ENCODE measurements around the gene XIRP2.
A peak's percentile ranks its signal among the peaks of the same experiment; 100 is the strongest.
"Not testable (repeated sequence)": the region's sequence is repeated elsewhere in the genome, so short reads cannot be mapped to it uniquely, and the experiment has no call there.

XIRP2 gene

DNA sequence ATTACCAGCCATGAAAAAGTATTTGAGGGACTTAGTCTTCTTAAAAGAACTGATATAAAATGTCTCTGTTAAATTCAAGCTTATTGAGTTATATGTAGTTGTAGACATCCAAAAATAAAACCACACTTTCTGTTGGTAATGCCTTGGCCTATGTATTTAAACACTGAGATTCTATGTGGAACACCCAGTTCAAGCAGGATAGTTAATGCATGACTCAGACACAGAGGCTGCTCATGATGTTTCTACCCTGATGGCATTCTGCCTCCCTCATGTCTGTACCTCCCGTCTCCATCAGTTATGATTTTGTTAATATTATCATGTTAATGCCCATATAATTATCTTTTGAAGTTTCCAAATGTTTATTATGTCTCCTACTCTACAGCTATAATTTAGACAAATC is 164.5 kb downstream of the XIRP2 start:
- peak; percentile 69 for DNase-seq
- Histone ChIP-seq H3K27ac (no peak overlapping the region), H3K27me3 (replicated peaks) (no peaks in the 10 kb centered on the region), H3K36me3 (replicated peaks) (no peaks in the 10 kb centered on the region), H3K4me3 (ENCODE audit: low read depth, low read length) (no peak overlapping the region)
- in situ Hi-C loops (cut with HindIII; ENCODE audit: low pct_ligation_motif_present, low sequenced_read_pairs) = no loop called here
- TF ChIP-seq, protein P1, sequence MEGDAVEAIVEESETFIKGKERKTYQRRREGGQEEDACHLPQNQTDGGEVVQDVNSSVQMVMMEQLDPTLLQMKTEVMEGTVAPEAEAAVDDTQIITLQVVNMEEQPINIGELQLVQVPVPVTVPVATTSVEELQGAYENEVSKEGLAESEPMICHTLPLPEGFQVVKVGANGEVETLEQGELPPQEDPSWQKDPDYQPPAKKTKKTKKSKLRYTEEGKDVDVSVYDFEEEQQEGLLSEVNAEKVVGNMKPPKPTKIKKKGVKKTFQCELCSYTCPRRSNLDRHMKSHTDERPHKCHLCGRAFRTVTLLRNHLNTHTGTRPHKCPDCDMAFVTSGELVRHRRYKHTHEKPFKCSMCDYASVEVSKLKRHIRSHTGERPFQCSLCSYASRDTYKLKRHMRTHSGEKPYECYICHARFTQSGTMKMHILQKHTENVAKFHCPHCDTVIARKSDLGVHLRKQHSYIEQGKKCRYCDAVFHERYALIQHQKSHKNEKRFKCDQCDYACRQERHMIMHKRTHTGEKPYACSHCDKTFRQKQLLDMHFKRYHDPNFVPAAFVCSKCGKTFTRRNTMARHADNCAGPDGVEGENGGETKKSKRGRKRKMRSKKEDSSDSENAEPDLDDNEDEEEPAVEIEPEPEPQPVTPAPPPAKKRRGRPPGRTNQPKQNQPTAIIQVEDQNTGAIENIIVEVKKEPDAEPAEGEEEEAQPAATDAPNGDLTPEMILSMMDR (IDR thresholded peaks at IDR 0.05; ENCODE audit: low read depth, low read length, missing control alignments) = no peak

DNA sequence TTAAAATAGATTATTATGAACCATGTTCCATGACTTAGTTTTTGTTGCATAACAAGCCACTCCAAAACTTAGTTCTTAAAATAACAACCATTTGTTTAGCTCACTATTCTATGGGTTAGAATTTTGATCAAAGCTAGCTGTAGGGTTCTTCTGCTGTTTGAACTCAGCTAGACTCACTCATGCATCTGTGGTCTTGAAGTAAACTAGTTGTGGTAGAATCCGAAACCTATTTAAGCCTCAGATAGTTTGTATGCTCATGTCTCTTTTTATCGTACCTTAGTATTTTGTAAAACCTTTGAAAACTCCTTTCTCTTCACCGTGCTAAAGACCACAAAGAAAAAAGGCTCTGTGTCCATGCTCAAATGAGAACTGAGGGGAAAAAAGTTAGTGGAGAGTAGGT is 166.6 kb downstream of the XIRP2 start:
- in situ Hi-C loops (cut with HindIII; ENCODE audit: low pct_ligation_motif_present, low sequenced_read_pairs) = no loop called here
- TF ChIP-seq, protein P1 (IDR thresholded peaks at IDR 0.05; ENCODE audit: low read depth, low read length, missing control alignments) = no peak
- no peaks in the 10 kb centered on the region for H3K36me3 ChIP-seq (replicated peaks)
- no peak overlapping the region for H3K27ac ChIP-seq
- no peaks in the 10 kb centered on the region for H3K27me3 ChIP-seq (replicated peaks)
- H3K4me3 ChIP-seq (ENCODE audit: low read depth, low read length) = no peak overlapping the region
- DNase-seq = no peak

DNA sequence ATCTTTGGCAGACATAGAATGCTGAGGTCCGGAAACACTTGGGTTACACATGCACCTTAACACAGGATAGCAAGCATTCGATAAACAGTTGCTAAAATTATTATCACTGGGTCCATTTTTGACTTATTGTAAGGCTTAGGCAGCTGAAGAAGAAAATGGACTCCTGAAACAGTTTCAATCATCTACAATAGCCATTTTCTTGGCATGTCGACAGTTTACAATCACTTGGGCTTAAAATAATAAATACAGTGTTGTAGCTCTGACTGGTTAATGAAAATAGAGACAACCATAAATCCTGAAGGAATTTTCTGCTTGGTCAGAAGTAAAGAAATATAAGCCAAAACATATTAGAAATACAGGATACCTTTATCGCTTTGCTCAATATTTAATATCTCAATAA is 169.2 kb downstream of the XIRP2 start:
- in situ Hi-C loops (cut with HindIII; ENCODE audit: low pct_ligation_motif_present, low sequenced_read_pairs) = no loop called here
- DNase-seq = no peak

DNA sequence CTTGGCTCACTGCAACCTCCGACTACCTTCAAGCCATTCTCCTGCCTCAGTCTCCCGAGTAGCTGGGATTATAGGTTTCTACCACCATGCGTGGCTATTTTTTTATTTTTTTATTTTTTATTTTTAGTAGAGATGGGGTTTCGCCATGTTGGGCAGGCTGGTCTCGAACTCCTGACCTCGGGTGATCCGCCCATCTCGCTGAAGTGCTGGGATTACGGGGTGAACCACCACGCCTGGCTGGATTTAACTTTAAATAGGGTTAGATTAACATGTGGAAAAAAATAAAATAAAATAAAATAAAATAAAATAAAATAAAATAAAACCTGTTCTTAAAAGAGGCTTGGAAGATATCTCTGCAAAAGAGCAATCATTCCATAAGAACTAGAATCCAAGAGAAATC is 170.9 kb downstream of the XIRP2 start:
- H3K27me3 ChIP-seq (replicated peaks) = no peaks in the 10 kb centered on the region
- no peaks in the 10 kb centered on the region for H3K36me3 ChIP-seq (replicated peaks)
- no peak overlapping the region for H3K4me3 ChIP-seq (ENCODE audit: low read depth, low read length)
- H3K27ac ChIP-seq = no peak overlapping the region
- TF ChIP-seq, protein P1 (IDR thresholded peaks at IDR 0.05; ENCODE audit: low read depth, low read length, missing control alignments) = no peak
- in situ Hi-C loops (cut with HindIII; ENCODE audit: low pct_ligation_motif_present, low sequenced_read_pairs) = no loop called here
- DNase-seq = no peak

More for the DNA sequence above, 169.2 kb downstream of the XIRP2 start:
- Histone ChIP-seq H3K27me3 (replicated peaks) (no peaks in the 10 kb centered on the region), H3K4me3 (ENCODE audit: low read depth, low read length) (no peak overlapping the region), H3K36me3 (replicated peaks) (no peaks in the 10 kb centered on the region), H3K27ac (no peak overlapping the region)
- TF ChIP-seq, protein P1 (IDR thresholded peaks at IDR 0.05; ENCODE audit: low read depth, low read length, missing control alignments) = no peak

DNA sequence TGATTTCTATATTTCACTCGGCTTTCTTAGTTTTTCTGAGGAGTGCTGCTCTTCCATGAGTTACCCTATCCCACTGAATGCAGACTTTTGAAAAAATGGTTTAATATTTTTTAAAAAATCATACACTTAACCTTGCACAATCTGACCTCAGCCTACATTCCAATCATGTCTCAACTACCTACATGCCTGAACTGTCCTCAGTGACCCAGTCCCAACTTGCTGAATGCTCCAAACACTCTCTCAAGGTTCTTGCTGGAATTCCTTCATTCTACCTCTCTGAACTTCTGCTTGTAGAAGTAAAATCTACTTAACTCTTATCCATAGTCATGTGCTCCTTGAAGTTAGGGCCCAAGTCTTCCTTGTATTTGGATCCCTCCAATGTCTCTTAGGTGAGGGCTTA is 181.6 kb downstream of the XIRP2 start:
- Histone ChIP-seq H3K27me3 (replicated peaks) (no peaks in the 10 kb centered on the region), H3K27ac (no peak overlapping the region), H3K36me3 (replicated peaks) (no peaks in the 10 kb centered on the region), H3K4me3 (ENCODE audit: low read depth, low read length) (no peak overlapping the region)
- no peak for DNase-seq
- in situ Hi-C loops (cut with HindIII; ENCODE audit: low pct_ligation_motif_present, low sequenced_read_pairs) = no loop called here
- TF ChIP-seq, protein P1 (IDR thresholded peaks at IDR 0.05; ENCODE audit: low read depth, low read length, missing control alignments) = no peak

DNA sequence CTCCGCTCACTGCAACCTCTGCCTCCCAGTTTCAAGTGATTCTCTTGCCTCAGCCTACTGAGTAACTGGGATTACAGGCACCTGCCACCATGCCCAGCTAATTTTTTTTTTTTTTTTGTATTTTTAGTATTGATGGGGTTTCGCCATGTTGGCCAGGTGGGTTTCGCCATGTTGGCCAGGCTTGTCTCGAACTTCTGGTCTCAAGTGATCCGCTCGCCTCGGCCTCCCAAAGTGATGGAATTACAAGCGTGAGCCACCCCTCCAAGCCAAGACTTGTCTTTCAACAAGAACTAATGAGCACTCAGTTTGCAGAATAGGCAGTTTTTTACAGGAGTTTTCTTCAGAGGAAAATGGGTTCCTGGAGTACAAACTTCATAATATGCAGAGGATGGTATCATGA is 187.4 kb downstream of the XIRP2 start:
- H3K36me3 ChIP-seq (replicated peaks); H3K27ac ChIP-seq; in situ Hi-C loops (cut with HindIII; ENCODE audit: low pct_ligation_motif_present, low sequenced_read_pairs); DNase-seq; H3K4me3 ChIP-seq (ENCODE audit: low read depth, low read length); H3K27me3 ChIP-seq (replicated peaks): not testable (repeated sequence)

DNA sequence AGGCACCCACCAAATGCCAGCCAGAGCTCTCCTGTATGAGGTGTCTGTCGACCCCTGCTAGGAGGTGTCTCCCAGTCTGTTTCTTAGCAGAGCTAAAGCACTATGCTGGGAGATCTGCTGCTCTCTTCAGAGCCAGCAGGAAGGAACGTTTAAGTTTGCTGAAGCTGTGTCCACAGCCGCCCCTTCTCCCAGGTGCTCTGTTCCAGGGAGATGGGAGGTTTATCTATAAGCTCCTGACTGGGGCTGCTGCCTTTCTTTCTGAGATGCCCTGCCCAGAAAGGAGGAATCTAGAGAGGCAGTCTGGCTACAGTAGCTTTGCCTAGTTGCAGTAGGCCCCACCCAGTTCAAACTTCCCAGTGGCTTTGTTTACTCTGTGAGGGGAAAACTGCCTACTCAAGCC is 210.7 kb downstream of the XIRP2 start:
- H3K36me3 ChIP-seq (replicated peaks); H3K27ac ChIP-seq; in situ Hi-C loops (cut with HindIII; ENCODE audit: low pct_ligation_motif_present, low sequenced_read_pairs); H3K27me3 ChIP-seq (replicated peaks); H3K4me3 ChIP-seq (ENCODE audit: low read depth, low read length); DNase-seq: not testable (repeated sequence)

Data from brain microvascular endothelial cell (primary cell).